ENCODE data around the gene ZNF236. TPM values are rescaled to one million over a fixed set of nuclear protein-coding genes. Genes with fewer than 3 reads are reported as not detected.
A peak's percentile ranks its signal among the peaks of the same experiment; 100 is the strongest.

Gene ZNF236
- total RNA-seq, 1 donor = 13.6 TPM

GRCh38 chr18:76827205-76828200 is 5.1 kb downstream of the ZNF236 start:
- no peak overlapping the region for H3K4me3 ChIP-seq (ENCODE audit: low read depth, low read length)
- DNase-seq (ENCODE audit: low read depth) = no peak
- TF ChIP-seq CTCF (IDR thresholded peaks at IDR 0.05; ENCODE audit: insufficient read depth, low read length) = no peak

GRCh38 chr18:76834379-76834778 is 12.0 kb downstream of the ZNF236 start:
- no peak for DNase-seq (ENCODE audit: low read depth)
- H3K4me3 ChIP-seq (ENCODE audit: low read depth, low read length) = no peak overlapping the region
- no peak for TF ChIP-seq CTCF (IDR thresholded peaks at IDR 0.05; ENCODE audit: insufficient read depth, low read length)

DNA sequence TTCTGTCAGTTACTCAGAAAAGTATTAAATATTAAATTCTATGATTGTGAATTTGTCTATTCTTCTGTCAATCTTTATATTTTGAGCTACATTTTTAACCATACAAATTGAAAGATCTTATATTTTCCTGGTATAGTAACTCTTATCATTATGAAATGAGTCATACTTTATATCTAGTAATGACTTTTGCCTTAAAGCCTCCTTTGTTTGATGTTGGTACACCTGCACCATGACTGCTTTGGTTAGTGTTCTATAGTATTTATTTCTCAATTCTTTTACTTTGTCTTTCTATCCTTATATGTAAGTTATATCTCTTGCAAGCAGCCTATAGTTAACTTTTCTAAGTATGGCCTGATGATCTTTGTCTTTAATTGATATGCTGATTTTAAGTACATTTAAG is 13.0 kb downstream of the ZNF236 start:
- no peak for TF ChIP-seq CTCF (IDR thresholded peaks at IDR 0.05; ENCODE audit: insufficient read depth, low read length)
- DNase-seq (ENCODE audit: low read depth) = no peak

DNA sequence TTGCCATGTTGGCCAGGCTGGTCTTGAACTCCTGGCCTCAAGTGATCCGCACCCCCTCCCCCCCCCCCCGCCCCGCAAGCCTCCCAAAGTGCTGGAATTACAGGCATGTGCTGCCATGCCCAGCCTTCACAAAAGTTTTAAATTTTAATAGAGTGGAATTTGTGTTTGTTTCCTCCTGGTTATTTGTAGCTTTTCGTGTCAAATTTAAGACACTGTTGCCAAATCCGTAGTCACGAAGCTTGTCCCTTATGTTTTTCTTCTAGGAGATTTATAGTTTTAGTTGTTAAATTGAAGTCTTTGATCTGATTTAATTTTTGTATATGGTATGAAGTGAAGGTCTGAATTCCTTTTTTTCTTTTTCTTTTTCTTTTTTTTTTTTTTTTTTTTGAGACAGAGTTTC is 14.7 kb downstream of the ZNF236 start:
- DNase-seq (ENCODE audit: low read depth) = no peak
- no peak overlapping the region for H3K4me3 ChIP-seq (ENCODE audit: low read depth, low read length)
- TF ChIP-seq CTCF (IDR thresholded peaks at IDR 0.05; ENCODE audit: insufficient read depth, low read length) = no peak

More for the DNA sequence above, 13.0 kb downstream of the ZNF236 start:
- no peak overlapping the region for H3K4me3 ChIP-seq (ENCODE audit: low read depth, low read length)

- DNase-seq (ENCODE audit: low read depth) = peak; percentile 27
- no peak overlapping the region for H3K4me3 ChIP-seq (ENCODE audit: low read depth, low read length)
- TF ChIP-seq CTCF (IDR thresholded peaks at IDR 0.05; ENCODE audit: insufficient read depth, low read length) = no peak
These were observed 15.8 kb downstream of the ZNF236 start for GRCh38 chr18:76838182-76838581.

DNA sequence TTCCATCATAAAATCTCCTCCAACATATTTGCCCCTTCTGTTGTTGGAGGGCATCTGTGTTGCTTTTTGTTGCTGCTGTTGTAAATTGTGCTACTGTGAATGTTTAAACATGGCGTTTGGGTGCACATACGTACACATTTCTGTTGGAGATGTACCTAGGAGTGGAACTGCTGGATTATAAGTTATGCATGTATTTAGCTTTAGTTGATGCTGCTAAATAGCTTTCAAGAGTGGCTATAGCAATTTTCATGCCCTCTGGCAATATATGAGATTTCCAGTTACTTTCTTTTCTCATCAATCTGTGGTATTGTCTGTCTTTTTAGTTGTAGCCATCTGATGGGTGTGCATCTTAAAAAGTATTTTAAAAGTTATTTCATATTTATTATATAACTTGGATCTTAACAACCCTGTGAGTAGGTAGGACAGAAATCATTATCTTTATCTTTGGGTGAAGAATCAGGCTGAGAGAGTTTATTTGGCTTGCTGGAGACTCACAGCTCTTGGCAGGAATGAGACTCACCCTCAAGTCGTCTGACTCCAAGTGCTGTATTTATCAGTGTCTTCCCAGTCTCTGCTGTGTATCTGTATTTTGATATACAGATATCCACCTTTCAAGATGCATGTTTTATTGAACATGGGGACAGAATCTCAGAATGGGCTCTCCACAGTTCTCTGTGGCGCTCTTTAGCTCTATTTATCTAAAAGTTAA is 16.9 kb downstream of the ZNF236 start:
- H3K4me3 ChIP-seq (ENCODE audit: low read depth, low read length) = no peak overlapping the region
- no peak for TF ChIP-seq CTCF (IDR thresholded peaks at IDR 0.05; ENCODE audit: insufficient read depth, low read length)
- peak; percentile 30 for DNase-seq (ENCODE audit: low read depth)

Data from fibroblast of the aortic adventitia (primary cell).